Smooth muscle cell (in vitro differentiated cells): ENCODE measurements around the gene CNTD1. TPM values are rescaled to one million over a fixed set of nuclear protein-coding genes. Genes with fewer than 3 reads are reported as not detected.
"Not testable (repeated sequence)": the region's sequence is repeated elsewhere in the genome, so short reads cannot be mapped to it uniquely, and the experiment has no call there.

Experiments used
- DNase-seq: peaks from one replicate; lab custom pipeline; 2025; ENCODE audit not compliant: unreplicated experiment; lab: John Stamatoyannopoulos, UW
- H2AFZ ChIP-seq: fragments of 200-600 bp; sonication (generic); 2 replicates; pipeline ENCODE4 v1.6.0; 2016; ENCODE audit warnings: antibody characterized with exemption, low read depth, mild to moderate bottlenecking
- H3F3A ChIP-seq: fragments of 200-600 bp; sonication (generic); 2 replicates; pipeline ENCODE4 v1.6.0; 2017; ENCODE audit warnings: antibody characterized with exemption, low read depth
- H3K27ac ChIP-seq: fragments of 200-600 bp; sonication (generic); 2 replicates; pipeline ENCODE4 v1.5.1; 2016; ENCODE audit warnings: low read depth, mild to moderate bottlenecking
- H3K27me3 ChIP-seq: fragments of 200-600 bp; sonication (generic); 2 replicates; pipeline ENCODE4 v1.6.1; 2016; ENCODE audit warnings: low read depth, mild to moderate bottlenecking
- H3K36me3 ChIP-seq: fragments of 200-600 bp; sonication (generic); 2 replicates; pipeline ENCODE4 v1.5.1; 2016; ENCODE audit warnings: low read depth
- H3K4me1 ChIP-seq: fragments of 200-600 bp; sonication (generic); 2 replicates; pipeline ENCODE4 v1.5.1; 2016; ENCODE audit warnings: low read depth
- H3K4me2 ChIP-seq: fragments of 200-600 bp; sonication (generic); 2 replicates; pipeline ENCODE4 v1.6.0; 2016; ENCODE audit warnings: mild to moderate bottlenecking
- H3K4me3 ChIP-seq: fragments of 200-600 bp; sonication (generic); 2 replicates; pipeline ENCODE4 v1.5.1; 2016; ENCODE audit warnings: mild to moderate bottlenecking
- H3K79me2 ChIP-seq: fragments of 200-600 bp; sonication (generic); 2 replicates; pipeline ENCODE4 v1.6.0; 2016; ENCODE audit warnings: low read depth, mild to moderate bottlenecking
- H3K9ac ChIP-seq: fragments of 200-600 bp; sonication (generic); 2 replicates; pipeline ENCODE4 v1.6.0; 2016; ENCODE audit warnings: low read depth
- H3K9me3 ChIP-seq: fragments of 200-600 bp; sonication (generic); replicated peaks from 2 replicates; pipeline ENCODE4 v1.5.1; 2016; ENCODE audit warnings: low read depth
- H4K20me1 ChIP-seq: fragments of 200-600 bp; sonication (generic); 2 replicates; pipeline ENCODE4 v1.6.0; 2016; ENCODE audit warnings: low read depth
- CTCF ChIP-seq: fragments of 200-600 bp; sonication (generic); IDR thresholded peaks from 2 replicates; pipeline ENCODE4 v1.5.1; 2017; ENCODE audit warnings: borderline replicate concordance, mild to moderate bottlenecking, antibody characterized with exemption; ENCODE audit not compliant: insufficient read depth, poor library complexity, severe bottlenecking
- WGBS: methylation state at CpG from one replicate; pipeline ENCODE4 v1.1.7; 2016; ENCODE audit warnings: low lambda C conversion rate; 5-methylcytosine and 5-hydroxymethylcytosine counted together
- polyA plus RNA-seq: library from polyadenylated mRNA; unstranded; fragments of >200 nt; fragmentation: Nextera tagmentation; extraction: Ambion mirVana; gene quantifications from 2 replicates; pipeline ENCODE4 v1.2.1, GENCODE V29; 2016
- total RNA-seq: library from RNA; depleted of rRNA; stranded (reverse); fragments of >200 nt; gene quantifications from 2 replicates; pipeline ENCODE4 v1.2.3, GENCODE V29; 2014

The CNTD1 gene
- total and polyA plus RNA-seq, 2 experiments from 2014 or later, result 0.17 TPM; not detected in 1

DNA sequence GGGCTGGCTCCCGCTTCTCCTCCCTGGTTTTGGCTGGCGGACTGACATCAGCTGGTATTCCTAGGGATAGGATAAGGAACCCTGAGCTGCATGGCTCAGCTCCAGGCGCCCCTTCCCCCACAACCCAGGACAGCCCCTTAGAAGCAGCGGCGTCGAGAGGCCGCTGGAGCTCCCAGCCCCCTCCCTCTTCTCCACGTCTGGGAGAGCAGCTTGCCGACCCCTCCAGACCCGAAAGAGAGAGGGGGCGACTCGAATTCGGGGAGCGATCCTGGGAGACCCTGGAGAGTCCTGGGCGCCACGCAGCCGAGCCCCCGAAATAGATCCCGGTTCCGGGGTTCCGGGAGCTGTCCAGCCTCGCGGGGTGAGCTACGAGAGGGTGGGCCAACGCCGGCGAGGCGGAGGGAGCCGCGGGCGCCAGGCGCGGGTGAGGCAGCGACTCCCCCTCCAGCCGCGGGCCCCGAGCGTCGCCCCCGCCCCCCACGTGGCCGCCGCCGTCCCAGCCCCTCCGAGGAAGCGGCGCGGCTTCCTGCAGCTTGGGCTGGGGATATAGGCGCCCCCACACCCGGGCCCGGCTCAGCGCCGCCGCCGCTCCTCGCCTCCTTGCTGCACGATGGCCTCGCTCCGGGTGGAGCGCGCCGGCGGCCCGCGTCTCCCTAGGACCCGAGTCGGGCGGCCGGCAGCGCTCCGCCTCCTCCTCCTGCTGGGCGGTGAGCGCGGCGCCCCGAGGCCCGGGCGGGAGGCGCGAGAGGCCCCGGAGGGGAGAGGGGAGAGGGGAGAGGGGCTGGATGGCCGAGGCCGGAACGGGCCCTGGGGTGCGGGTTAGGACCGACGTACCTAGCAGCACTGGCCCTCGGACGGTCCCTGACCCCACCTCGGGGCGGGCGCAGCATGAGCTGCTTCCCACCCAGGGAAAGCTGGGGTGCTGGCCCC lies 37.7 kb upstream of the CNTD1 start, which contains the start of gene RAMP2:
Gene RAMP2, plus strand, starts transcription at position 576 of the 930 bp plus-strand sequence. Its CDS starts 35 bp downstream, at position 611.
- WGBS, result 6% methylated on average over 50 of the region's 92 CpGs
- DNase-seq, result no peak
- peak within 1 kb of the TSS; percentile 85 for H2AFZ ChIP-seq
- H3K36me3 ChIP-seq, result no peaks in the 10 kb centered on the region
- peaks cover 8% of the 10 kb centered on the region for H3K27me3 ChIP-seq
- peak within 1 kb of the TSS; percentile 94 for H3K4me2 ChIP-seq
- no peak within 1 kb of the TSS for H3K27ac ChIP-seq
- H3K9ac ChIP-seq, result no peak within 1 kb of the TSS
- H3K79me2 ChIP-seq, result no peaks in the 10 kb centered on the region
- H3F3A ChIP-seq, result no peaks in the 10 kb centered on the region
- H4K20me1 ChIP-seq, result no peaks in the 10 kb centered on the region
- H3K9me3 ChIP-seq, result no peaks in the 10 kb centered on the region
- peak within 1 kb of the TSS; percentile 58 for H3K4me3 ChIP-seq
- H3K4me1 ChIP-seq, result no peaks in the 10 kb centered on the region
- TF ChIP-seq CTCF, result no peak

- no peaks in the 10 kb centered on the region for H3K79me2 ChIP-seq
- no peaks in the 10 kb centered on the region for H3K4me1 ChIP-seq
- no peaks in the 10 kb centered on the region for H3K36me3 ChIP-seq
- no peak overlapping the region for H3K9ac ChIP-seq
- H3K9me3 ChIP-seq, result no peaks in the 10 kb centered on the region
- peaks cover 8% of the 10 kb centered on the region for H3K27me3 ChIP-seq
- peak overlapping the region; percentile 94 for H3K4me2 ChIP-seq
- no peaks in the 10 kb centered on the region for H4K20me1 ChIP-seq
- WGBS, result 77% methylated on average over 12 of the region's 12 CpGs
- DNase-seq, result no peak
- H3F3A ChIP-seq, result no peaks in the 10 kb centered on the region
- no peak overlapping the region for H3K27ac ChIP-seq
- TF ChIP-seq CTCF, result no peak
- H2AFZ ChIP-seq, result peak overlapping the region; percentile 85
- H3K4me3 ChIP-seq, result peak overlapping the region; percentile 58
Measured at GRCh38 chr17:42761638-42762037, 37.0 kb upstream of the CNTD1 start.

DNA sequence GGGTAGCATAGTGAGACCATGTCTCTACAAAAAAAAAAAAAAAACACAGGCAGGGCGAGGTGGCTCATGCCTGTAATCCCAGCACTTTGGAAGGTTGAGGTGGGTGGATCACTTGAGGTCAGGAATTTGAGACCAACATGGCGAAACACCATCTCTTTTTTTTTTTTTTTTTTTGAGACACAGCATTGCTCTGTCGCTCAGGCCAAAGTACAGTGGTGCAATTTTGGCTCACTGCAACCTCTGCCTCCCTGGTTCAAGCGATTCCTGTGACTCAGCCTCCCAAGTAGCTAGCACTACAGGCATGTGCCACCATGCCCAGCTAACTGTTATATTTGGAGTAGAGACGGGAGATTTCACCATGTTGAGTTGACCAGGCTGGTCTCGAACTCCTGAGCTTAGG lies 32.5 kb upstream of the CNTD1 start:
- no peak overlapping the region for H3K4me3 ChIP-seq
- H3K36me3 ChIP-seq, result no peaks in the 10 kb centered on the region
- TF ChIP-seq CTCF, result no peak
- no peaks in the 10 kb centered on the region for H3F3A ChIP-seq
- no peaks in the 10 kb centered on the region for H3K27me3 ChIP-seq
- H3K4me1 ChIP-seq, result no peaks in the 10 kb centered on the region
- WGBS, result 94% methylated on average over 6 of the region's 6 CpGs
- H3K79me2 ChIP-seq, result no peaks in the 10 kb centered on the region
- DNase-seq, result no peak
- no peaks in the 10 kb centered on the region for H3K9me3 ChIP-seq
- H3K9ac ChIP-seq, result no peak overlapping the region
- no peak overlapping the region for H2AFZ ChIP-seq
- no peak overlapping the region for H3K27ac ChIP-seq
- H3K4me2 ChIP-seq, result no peak overlapping the region
- H4K20me1 ChIP-seq, result no peaks in the 10 kb centered on the region

DNA sequence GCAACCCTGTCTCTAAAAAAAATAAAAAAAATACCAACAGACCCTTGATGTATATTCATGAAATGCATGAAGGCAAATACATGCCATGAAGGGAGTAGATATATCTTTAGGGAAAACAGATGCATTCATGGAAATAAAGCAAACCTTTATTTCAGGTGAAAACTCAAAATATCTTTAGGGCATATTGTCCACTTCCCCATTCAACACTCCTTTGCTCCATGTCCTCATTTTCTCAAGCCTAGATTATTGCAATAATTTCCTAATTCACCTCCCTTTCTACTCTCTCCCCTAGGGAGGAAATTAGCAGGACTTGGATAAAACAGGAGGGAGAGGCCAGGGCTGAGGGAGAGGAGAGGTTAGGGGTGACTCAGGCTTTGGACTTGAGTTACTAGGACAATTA lies 31.1 kb upstream of the CNTD1 start:
- no peaks in the 10 kb centered on the region for H3F3A ChIP-seq

DNA sequence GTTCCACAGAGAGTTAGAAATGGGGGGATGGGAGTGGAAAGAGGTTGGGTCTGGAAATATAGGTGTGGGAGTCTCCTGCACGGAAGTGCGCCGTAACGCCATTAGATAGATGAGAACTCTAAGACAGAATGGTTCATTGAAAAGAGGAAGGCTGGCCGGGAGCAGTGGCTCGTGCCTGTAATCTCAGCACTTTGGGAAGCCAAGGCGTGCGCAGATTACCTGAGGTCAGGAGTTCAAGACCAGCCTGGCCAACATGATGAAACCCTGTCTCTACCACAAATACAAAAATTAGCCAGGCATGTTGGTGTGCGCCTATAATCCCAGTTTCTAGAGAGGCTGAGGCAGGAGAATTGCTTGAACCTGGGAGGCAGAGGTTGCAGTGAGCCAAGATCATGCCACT lies 30.7 kb upstream of the CNTD1 start:
- H3K4me3 ChIP-seq, result not testable (repeated sequence)
- 90% methylated on average over 9 of the region's 9 CpGs for WGBS

More for the DNA sequence above, 31.1 kb upstream of the CNTD1 start:
- Histone ChIP-seq H3K4me3 (no peak overlapping the region), H3K36me3 (no peaks in the 10 kb centered on the region), H4K20me1 (no peaks in the 10 kb centered on the region), H3K27me3 (no peaks in the 10 kb centered on the region), H3K27ac (no peak overlapping the region), H3K9ac (no peak overlapping the region), H2AFZ (no peak overlapping the region), H3K4me1 (no peaks in the 10 kb centered on the region), H3K79me2 (no peaks in the 10 kb centered on the region), H3K9me3 (no peaks in the 10 kb centered on the region), H3K4me2 (no peak overlapping the region)
- no peak for TF ChIP-seq CTCF
- no peak for DNase-seq

More for the DNA sequence above, 30.7 kb upstream of the CNTD1 start:
- not testable (repeated sequence) for H3K9ac ChIP-seq, H3K27me3 ChIP-seq, H2AFZ ChIP-seq, H3K27ac ChIP-seq, H3K79me2 ChIP-seq, H3K9me3 ChIP-seq, H3K4me2 ChIP-seq, H3K4me1 ChIP-seq, H4K20me1 ChIP-seq, H3F3A ChIP-seq, DNase-seq, H3K36me3 ChIP-seq
